ENCODE data around the gene DUSP8. TPM values are rescaled to one million over a fixed set of nuclear protein-coding genes. Genes with fewer than 3 reads are reported as not detected.

DUSP8 gene
- total RNA-seq, 1 donor from 2014 or later = 2.2 TPM

- H3K4me3 Mint-ChIP-seq (ENCODE audit: unreplicated experiment) = no peak overlapping the region
- DNase-seq (ENCODE audit: low spot score) = peak; percentile 7
- no peaks in the 10 kb centered on the region for H3K4me1 Mint-ChIP-seq (ENCODE audit: unreplicated experiment)
- no peaks in the 10 kb centered on the region for H3K36me3 Mint-ChIP-seq (ENCODE audit: low read depth, unreplicated experiment)
- no peak overlapping the region for H3K27ac Mint-ChIP-seq (ENCODE audit: unreplicated experiment)
- H3K9me3 Mint-ChIP-seq (ENCODE audit: unreplicated experiment) = no peaks in the 10 kb centered on the region
- TF ChIP-seq CTCF (IDR thresholded peaks at IDR 0.05; ENCODE audit: unreplicated experiment) = no peak
- H3K27me3 Mint-ChIP-seq (ENCODE audit: unreplicated experiment) = peaks cover 21% of the 10 kb centered on the region
Measured at GRCh38 chr11:1567052-1567720, 4.9 kb downstream of the DUSP8 start.

DNA sequence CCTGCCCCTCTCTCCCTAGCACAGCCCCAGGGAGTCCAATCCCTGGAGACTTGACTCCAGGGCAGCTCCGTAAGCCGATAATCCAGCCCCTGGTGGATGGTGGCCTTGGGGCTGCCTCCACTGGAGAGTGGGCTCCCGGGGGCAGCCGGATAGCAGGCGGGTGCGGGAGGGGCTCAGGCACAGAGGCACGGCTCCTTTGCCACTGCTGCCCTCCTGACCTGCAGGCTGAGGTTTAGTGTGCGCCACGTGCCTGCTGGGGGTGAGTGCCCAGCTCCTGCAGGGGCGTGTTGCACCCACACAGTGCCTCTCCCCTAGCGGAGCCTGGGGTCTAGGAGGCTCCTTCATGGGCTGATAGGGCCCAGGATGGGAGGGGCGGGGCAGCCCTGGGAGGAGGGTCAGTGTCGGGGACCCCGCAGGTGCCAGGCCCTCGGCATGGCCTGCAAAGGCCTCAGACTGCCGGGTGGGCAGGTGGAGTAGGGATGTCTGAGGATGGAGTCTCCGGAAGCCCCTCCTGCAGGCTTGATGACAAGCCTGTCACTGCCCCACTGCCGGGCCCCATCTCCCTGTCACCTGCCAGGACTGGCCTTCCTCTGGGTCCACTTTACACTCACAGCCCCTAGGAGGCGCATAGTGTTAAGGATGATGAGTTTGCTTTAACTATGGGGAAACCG, 5.6 kb downstream of the DUSP8 start:
- H3K9me3 Mint-ChIP-seq (ENCODE audit: unreplicated experiment) = no peaks in the 10 kb centered on the region
- H3K27me3 Mint-ChIP-seq (ENCODE audit: unreplicated experiment) = peaks cover 21% of the 10 kb centered on the region
- H3K36me3 Mint-ChIP-seq (ENCODE audit: low read depth, unreplicated experiment) = no peaks in the 10 kb centered on the region
- no peak overlapping the region for H3K4me3 Mint-ChIP-seq (ENCODE audit: unreplicated experiment)
- TF ChIP-seq CTCF (IDR thresholded peaks at IDR 0.05; ENCODE audit: unreplicated experiment) = no peak
- peak; percentile 5 for DNase-seq (ENCODE audit: low spot score)
- no peaks in the 10 kb centered on the region for H3K4me1 Mint-ChIP-seq (ENCODE audit: unreplicated experiment)
- H3K27ac Mint-ChIP-seq (ENCODE audit: unreplicated experiment) = no peak overlapping the region

GRCh38 chr11:1565904-1566247, 6.2 kb downstream of the DUSP8 start:
- no peak for DNase-seq (ENCODE audit: low spot score)

DNA sequence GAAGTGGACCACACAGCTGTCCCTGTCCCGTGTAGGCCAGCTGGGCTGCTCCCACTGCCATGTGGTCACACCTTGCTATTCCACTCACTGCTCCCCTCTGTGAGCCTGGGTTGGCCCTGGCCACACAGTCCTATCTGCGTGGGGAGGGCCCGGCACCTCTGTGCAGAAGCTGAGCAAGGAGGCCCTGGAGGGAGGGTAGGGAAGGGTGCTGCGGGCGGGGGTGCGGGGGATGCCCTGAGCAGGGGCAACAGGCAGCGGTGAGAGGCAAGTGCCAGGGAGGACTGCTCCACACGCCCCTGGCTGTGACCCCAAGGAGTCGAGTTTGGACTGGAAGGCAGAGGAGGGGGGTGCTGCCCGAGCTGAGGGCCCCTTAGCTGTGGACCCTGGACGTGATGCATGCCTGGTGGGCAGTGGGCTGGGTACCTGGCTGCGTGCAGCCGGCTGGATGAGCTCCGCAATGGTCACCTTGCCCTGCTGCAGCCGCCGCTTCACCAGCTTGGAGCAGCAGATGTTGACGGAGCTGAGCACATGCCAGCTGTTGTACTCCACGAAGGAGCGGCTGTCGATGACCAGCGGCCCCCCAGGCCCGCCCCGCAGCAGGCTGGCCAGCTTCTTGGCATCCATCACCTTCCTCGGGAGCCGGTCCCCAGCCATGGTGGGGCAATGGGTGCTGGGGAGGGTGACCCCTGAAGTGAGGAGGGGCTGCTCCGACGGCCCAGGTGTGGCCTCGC, 6.7 kb downstream of the DUSP8 start:
- H3K4me3 Mint-ChIP-seq (ENCODE audit: unreplicated experiment) = no peak overlapping the region
- peaks cover 20% of the 10 kb centered on the region for H3K27me3 Mint-ChIP-seq (ENCODE audit: unreplicated experiment)
- peak; percentile 3 for DNase-seq (ENCODE audit: low spot score)
- H3K4me1 Mint-ChIP-seq (ENCODE audit: unreplicated experiment) = no peaks in the 10 kb centered on the region
- no peak overlapping the region for H3K27ac Mint-ChIP-seq (ENCODE audit: unreplicated experiment)
- no peak for TF ChIP-seq CTCF (IDR thresholded peaks at IDR 0.05; ENCODE audit: unreplicated experiment)
- no peaks in the 10 kb centered on the region for H3K36me3 Mint-ChIP-seq (ENCODE audit: low read depth, unreplicated experiment)
- no peaks in the 10 kb centered on the region for H3K9me3 Mint-ChIP-seq (ENCODE audit: unreplicated experiment)

More at GRCh38 chr11:1565904-1566247, 6.2 kb downstream of the DUSP8 start:
- TF ChIP-seq CTCF (IDR thresholded peaks at IDR 0.05; ENCODE audit: unreplicated experiment) = no peak
- H3K4me3 Mint-ChIP-seq (ENCODE audit: unreplicated experiment) = no peak overlapping the region
- H3K27ac Mint-ChIP-seq (ENCODE audit: unreplicated experiment) = no peak overlapping the region
- no peaks in the 10 kb centered on the region for H3K4me1 Mint-ChIP-seq (ENCODE audit: unreplicated experiment)
- H3K36me3 Mint-ChIP-seq (ENCODE audit: low read depth, unreplicated experiment) = no peaks in the 10 kb centered on the region
- peaks cover 21% of the 10 kb centered on the region for H3K27me3 Mint-ChIP-seq (ENCODE audit: unreplicated experiment)
- no peaks in the 10 kb centered on the region for H3K9me3 Mint-ChIP-seq (ENCODE audit: unreplicated experiment)
